Measurements from ENCODE around the gene OSBPL5. TPM values are rescaled to one million over a fixed set of nuclear protein-coding genes. Genes with fewer than 3 reads are reported as not detected.

OSBPL5 gene
- total and polyA plus RNA-seq, 11 donors = 10.1 to 27.7 (median 16.4) TPM

GRCh38 chr11:3208272-3208671 is 43.2 kb upstream of the OSBPL5 start:
- intact Hi-C loops (cut with DNase I) = loop anchor here in 1 of 10 donors (5.0 kb wide), 1 partner anchor 86 kb away; no protein-coding TSS in a partner anchor
- no peak overlapping the region for H3K27ac ChIP-seq
- DNase-seq (peak in 1 of 5 donors; percentile 18), ATAC-seq (no peak)
- 87 to 96% (median 92%) methylated on average over 6 of the region's 6 CpGs for WGBS, 4 donors
- H3K36me3 ChIP-seq = no peaks in the 10 kb centered on the region
- H3K9me3 ChIP-seq = peaks cover 0 to 22% (median 8%) of the 10 kb centered on the region in 12 donors
- no peak for TF ChIP-seq POLR2A (IDR thresholded peaks at IDR 0.05)
- TF ChIP-seq, protein P1, sequence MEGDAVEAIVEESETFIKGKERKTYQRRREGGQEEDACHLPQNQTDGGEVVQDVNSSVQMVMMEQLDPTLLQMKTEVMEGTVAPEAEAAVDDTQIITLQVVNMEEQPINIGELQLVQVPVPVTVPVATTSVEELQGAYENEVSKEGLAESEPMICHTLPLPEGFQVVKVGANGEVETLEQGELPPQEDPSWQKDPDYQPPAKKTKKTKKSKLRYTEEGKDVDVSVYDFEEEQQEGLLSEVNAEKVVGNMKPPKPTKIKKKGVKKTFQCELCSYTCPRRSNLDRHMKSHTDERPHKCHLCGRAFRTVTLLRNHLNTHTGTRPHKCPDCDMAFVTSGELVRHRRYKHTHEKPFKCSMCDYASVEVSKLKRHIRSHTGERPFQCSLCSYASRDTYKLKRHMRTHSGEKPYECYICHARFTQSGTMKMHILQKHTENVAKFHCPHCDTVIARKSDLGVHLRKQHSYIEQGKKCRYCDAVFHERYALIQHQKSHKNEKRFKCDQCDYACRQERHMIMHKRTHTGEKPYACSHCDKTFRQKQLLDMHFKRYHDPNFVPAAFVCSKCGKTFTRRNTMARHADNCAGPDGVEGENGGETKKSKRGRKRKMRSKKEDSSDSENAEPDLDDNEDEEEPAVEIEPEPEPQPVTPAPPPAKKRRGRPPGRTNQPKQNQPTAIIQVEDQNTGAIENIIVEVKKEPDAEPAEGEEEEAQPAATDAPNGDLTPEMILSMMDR (IDR thresholded peaks at IDR 0.05) = no peak
- peaks cover 2 to 21% (median 7%) of the 10 kb centered on the region in 9 donors for H3K27me3 ChIP-seq
- H3K4me3 ChIP-seq = no peak overlapping the region
- H3K4me1 ChIP-seq = peaks cover 0 to 12% (median 8%) of the 10 kb centered on the region in 12 donors

DNA sequence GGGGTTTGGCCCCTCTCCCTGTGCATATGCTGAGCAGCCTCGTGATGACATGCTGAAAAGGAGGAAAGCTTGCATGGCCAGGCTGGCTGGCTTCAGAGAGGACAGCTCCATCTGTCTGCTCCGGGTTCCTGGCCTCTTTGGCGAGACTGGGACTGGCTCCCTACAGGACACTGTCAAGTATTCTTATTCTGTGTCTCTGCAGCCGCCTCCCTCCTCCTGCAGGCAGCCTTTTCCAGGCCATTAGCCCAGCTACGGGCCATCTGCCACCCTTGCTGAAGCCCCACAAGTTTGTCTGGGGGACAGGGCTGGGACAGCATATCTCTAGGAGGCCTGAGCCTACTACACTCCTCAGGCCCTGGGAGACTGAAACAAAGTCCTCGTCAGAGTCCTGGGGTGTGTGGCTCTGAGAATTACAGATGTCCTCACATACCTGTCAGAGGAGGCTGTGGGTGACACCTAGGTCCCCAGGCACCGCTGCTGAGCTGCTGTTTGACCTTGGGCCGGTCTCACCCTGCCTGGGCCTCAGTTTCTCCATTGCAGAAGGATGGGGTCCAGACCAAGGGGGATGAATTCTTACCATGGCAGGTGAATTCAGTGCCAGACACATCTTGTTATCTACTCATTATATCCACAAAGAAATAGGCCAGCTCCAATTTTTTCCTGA is 42.5 kb upstream of the OSBPL5 start:
- H3K36me3 ChIP-seq = no peaks in the 10 kb centered on the region
- peaks cover 0 to 18% (median 8%) of the 10 kb centered on the region in 12 donors for H3K4me1 ChIP-seq
- 79 to 88% (median 81%) methylated on average over 8 of the region's 8 CpGs for WGBS, 4 donors
- H3K27me3 ChIP-seq = peaks cover 8 to 27% (median 13%) of the 10 kb centered on the region in 9 donors
- no peak overlapping the region for H3K27ac ChIP-seq
- H3K4me3 ChIP-seq = no peak overlapping the region
- DNase-seq (peak in 3 of 5 donors; percentile 11 to 41 (median 15)), ATAC-seq (no peak)
- TF ChIP-seq, protein P1 (IDR thresholded peaks at IDR 0.05) = no peak
- TF ChIP-seq POLR2A (IDR thresholded peaks at IDR 0.05) = no peak
- peaks cover 0 to 22% (median 8%) of the 10 kb centered on the region in 12 donors for H3K9me3 ChIP-seq
- intact Hi-C loops (cut with DNase I) = loop anchor here in 1 of 10 donors (5.0 kb wide), 1 partner anchor 85 kb away; no protein-coding TSS in a partner anchor

- no peaks in the 10 kb centered on the region for H3K36me3 ChIP-seq
- 96 to 98% (median 97%) methylated on average over 1 of the region's 1 CpG for WGBS, 4 donors
- no peak for DNase-seq
- H3K4me3 ChIP-seq = no peak overlapping the region
- H3K27me3 ChIP-seq = peaks cover 14 to 32% (median 21%) of the 10 kb centered on the region in 9 donors
- H3K9me3 ChIP-seq = peaks cover 0 to 20% (median 8%) of the 10 kb centered on the region in 12 donors
- intact Hi-C loops (cut with DNase I) = loop anchor here in 1 of 10 donors (5.0 kb wide), 1 partner anchor 85 kb away; no protein-coding TSS in a partner anchor
- H3K4me1 ChIP-seq = peaks cover 0 to 19% (median 8%) of the 10 kb centered on the region in 12 donors
- no peak for ATAC-seq
- no peak overlapping the region for H3K27ac ChIP-seq
- TF ChIP-seq POLR2A (IDR thresholded peaks at IDR 0.05) = no peak
- TF ChIP-seq, protein P1 (IDR thresholded peaks at IDR 0.05) = no peak
Measured at GRCh38 chr11:3206922-3207204, 41.8 kb upstream of the OSBPL5 start.

- DNase-seq = peak in 1 of 5 donors; percentile 18
- 65 to 74% (median 68%) methylated on average over 8 of the region's 8 CpGs for WGBS, 4 donors
- intact Hi-C loops (cut with DNase I) = loop anchor here in 1 of 10 donors (5.0 kb wide), 1 partner anchor 84 kb away; no protein-coding TSS in a partner anchor
- Histone ChIP-seq H3K36me3 (no peaks in the 10 kb centered on the region), H3K4me1 (peaks cover 0 to 19% (median 8%) of the 10 kb centered on the region in 12 donors), H3K4me3 (no peak overlapping the region), H3K27me3 (peaks cover 15 to 36% (median 26%) of the 10 kb centered on the region in 9 donors), H3K9me3 (peaks cover 0 to 15% (median 5%) of the 10 kb centered on the region in 12 donors), H3K27ac (no peak overlapping the region)
- TF ChIP-seq POLR2A (IDR thresholded peaks at IDR 0.05) = no peak
- TF ChIP-seq, protein P1 (IDR thresholded peaks at IDR 0.05) = no peak
- no peak for ATAC-seq
Measured at GRCh38 chr11:3206156-3206921, 41.2 kb upstream of the OSBPL5 start.

All from heart left ventricle (tissue), 16 donors.